Brain microvascular endothelial cell (primary cell): ENCODE results near the gene AKTIP.

Source experiments
- DNase-seq: peaks from one replicate; pipeline ENCODE4 v3.0.0-alpha.2; 2020
- H3K27ac ChIP-seq: fragments of 250-450 bp; sonication (Bioruptor Pico); 2 replicates; pipeline ENCODE4 v1.5.1; 2020; ENCODE audit warnings: mild to moderate bottlenecking, moderate library complexity
- H3K27me3 ChIP-seq: fragments of 250-450 bp; sonication (Bioruptor Pico); replicated peaks from 2 replicates; pipeline ENCODE4 v1.5.1; 2020; ENCODE audit warnings: mild to moderate bottlenecking
- H3K36me3 ChIP-seq: fragments of 250-450 bp; sonication (Bioruptor Pico); replicated peaks from 2 replicates; pipeline ENCODE4 v1.5.1; 2020; ENCODE audit warnings: mild to moderate bottlenecking
- H3K4me3 ChIP-seq: 2 replicates; pipeline ENCODE4 v1.5.1; 2011; ENCODE audit warnings: low read depth, mild to moderate bottlenecking, control low read depth, low read length, moderate library complexity
- CTCF ChIP-seq: IDR thresholded peaks from 2 replicates; pipeline ENCODE4 v1.5.1; 2011; ENCODE audit warnings: low read depth, mild to moderate bottlenecking, moderate library complexity, low read length, control low read depth, inconsistent platforms; ENCODE audit errors: missing control alignments
- in situ Hi-C: cut with HindIII; loops from 2 replicates; pipeline ENCODE4 v1.10.0; 2017; ENCODE audit warnings: low sequenced_read_pairs, low pct_ligation_motif_present

AKTIP gene

GRCh38 chr16:53480394-53480793, 22.6 kb downstream of the AKTIP start:
- no peak for TF ChIP-seq CTCF
- H3K36me3 ChIP-seq: peaks cover 16% of the 10 kb centered on the region
- H3K4me3 ChIP-seq: no peak overlapping the region
- in situ Hi-C loops: no loop called here
- no peak overlapping the region for H3K27ac ChIP-seq
- no peak for DNase-seq
- no peaks in the 10 kb centered on the region for H3K27me3 ChIP-seq

- no peak for TF ChIP-seq CTCF
- H3K27ac ChIP-seq: no peak overlapping the region
- in situ Hi-C loops: no loop called here
- DNase-seq: no peak
- peaks cover 16% of the 10 kb centered on the region for H3K36me3 ChIP-seq
- no peak overlapping the region for H3K4me3 ChIP-seq
- no peaks in the 10 kb centered on the region for H3K27me3 ChIP-seq
These were observed 24.0 kb downstream of the AKTIP start for GRCh38 chr16:53478965-53479364.

GRCh38 chr16:53476867-53477266, 26.1 kb downstream of the AKTIP start:
- Histone ChIP-seq H3K27ac (no peak overlapping the region), H3K4me3 (no peak overlapping the region), H3K36me3 (peaks cover 10% of the 10 kb centered on the region), H3K27me3 (no peaks in the 10 kb centered on the region)
- DNase-seq: no peak
- in situ Hi-C loops: no loop called here
- TF ChIP-seq CTCF: no peak

- no peak for TF ChIP-seq CTCF
- DNase-seq: peak; percentile 76
- Histone ChIP-seq H3K4me3 (no peak overlapping the region), H3K27ac (no peak overlapping the region), H3K27me3 (no peaks in the 10 kb centered on the region), H3K36me3 (peaks cover 12% of the 10 kb centered on the region)
- in situ Hi-C loops: no loop called here
These were observed 37.3 kb downstream of the AKTIP start for GRCh38 chr16:53465606-53466280.

GRCh38 chr16:53458635-53459034, 44.4 kb downstream of the AKTIP start:
- Histone ChIP-seq H3K27me3 (no peaks in the 10 kb centered on the region), H3K4me3 (no peak overlapping the region), H3K27ac (no peak overlapping the region), H3K36me3 (peaks cover 19% of the 10 kb centered on the region)
- TF ChIP-seq CTCF: no peak
- in situ Hi-C loops: no loop called here
- no peak for DNase-seq

- no peak for DNase-seq
- Histone ChIP-seq H3K36me3 (peaks cover 19% of the 10 kb centered on the region), H3K27ac (no peak overlapping the region), H3K4me3 (no peak overlapping the region), H3K27me3 (no peaks in the 10 kb centered on the region)
- in situ Hi-C loops: no loop called here
- TF ChIP-seq CTCF: no peak
These were observed 45.3 kb downstream of the AKTIP start for GRCh38 chr16:53457670-53458069.
